ENCODE measurements around the gene CEACAM19.

GRCh38 chr19:44723299-44723951, 52.1 kb downstream of the CEACAM19 start:
- TF ChIP-seq CTCF (IDR thresholded peaks at IDR 0.05) (no peak), POLR2A (IDR thresholded peaks at IDR 0.05) (no peak), EP300 (IDR thresholded peaks at IDR 0.05) (no peak)

Measured in ovary (tissue), 3 donors.